Inflammatory macrophage treated with lipopolysaccharide for 4 hours (primary cell): ENCODE data around the gene GOLGA8J.
"Not testable (repeated sequence)": the region's sequence is repeated elsewhere in the genome, so short reads cannot be mapped to it uniquely, and the experiment has no call there.

Experiments used
- DNase-seq: peaks from one replicate; pipeline ENCODE4 v3.0.0-alpha.2; 2020

GOLGA8J gene

DNA sequence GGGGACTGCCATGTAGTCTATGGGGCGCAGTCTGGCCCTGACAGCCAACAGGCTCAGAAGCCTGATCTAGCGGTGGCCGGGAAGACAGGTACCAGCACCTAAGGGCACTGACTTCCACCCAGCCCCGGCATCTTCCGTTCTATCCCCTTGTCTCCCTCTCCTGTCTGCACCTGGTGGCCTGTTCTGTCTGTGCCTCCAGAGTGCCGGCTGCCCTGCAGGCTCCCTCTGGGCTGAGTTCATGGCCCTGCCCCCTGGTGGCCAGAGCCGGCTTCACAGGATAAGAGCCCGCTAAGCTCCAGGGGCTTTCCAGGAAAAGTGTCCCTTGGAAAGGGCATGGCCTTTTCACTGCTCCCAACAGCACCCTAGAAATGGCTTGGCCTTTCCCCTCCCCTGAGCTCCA is 15.1 kb downstream of the GOLGA8J start:
- not testable (repeated sequence) for DNase-seq

DNA sequence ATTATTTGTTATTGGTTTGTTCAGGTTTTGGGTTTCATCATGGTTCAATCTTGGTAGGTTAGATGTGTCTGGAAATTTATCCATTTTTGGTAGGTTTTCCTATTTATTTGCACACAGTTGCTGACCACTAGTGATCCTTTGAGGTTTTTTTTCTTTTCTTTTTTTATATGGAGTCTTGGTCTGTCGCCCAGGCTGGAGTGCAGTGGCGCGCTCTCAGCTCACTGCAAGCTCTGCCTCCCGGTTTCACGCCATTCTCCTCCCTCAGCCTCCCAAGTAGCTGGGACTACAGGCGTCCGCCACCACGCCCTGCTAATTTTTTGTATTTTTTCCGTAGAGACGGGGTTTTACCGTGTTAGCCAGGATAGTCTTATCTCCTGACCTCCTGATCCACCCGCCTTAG is 20.1 kb downstream of the GOLGA8J start:
- not testable (repeated sequence) for DNase-seq

DNA sequence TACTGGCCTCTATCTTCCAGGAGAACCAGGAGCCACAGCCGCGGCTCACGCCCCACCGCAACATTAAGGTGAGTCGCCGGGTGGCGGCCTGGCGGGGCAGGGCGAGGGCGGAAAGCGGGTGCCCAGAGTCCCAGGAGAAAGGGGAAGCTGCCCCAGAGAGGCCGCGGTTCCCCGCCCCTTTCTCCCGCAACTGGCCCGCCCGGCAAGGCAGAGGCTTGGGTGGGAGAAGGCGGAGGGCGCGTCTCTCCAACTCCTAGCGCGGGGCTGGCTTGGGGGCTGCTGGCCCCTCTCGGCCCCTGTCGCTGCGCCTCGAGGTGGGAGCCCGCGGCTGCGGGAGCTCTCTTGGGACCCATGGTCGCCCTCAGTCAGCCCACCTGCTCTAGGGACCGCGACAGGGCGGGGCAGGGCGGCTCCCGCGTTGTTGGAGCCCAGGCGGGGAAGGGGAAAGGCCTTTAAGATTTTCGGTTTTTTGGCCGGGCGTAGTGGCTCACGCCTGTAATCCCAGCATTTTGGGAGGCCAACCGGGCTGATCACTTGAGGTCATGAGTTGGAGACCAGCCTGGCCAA is 21.3 kb downstream of the GOLGA8J start:
- DNase-seq, result not testable (repeated sequence)

DNA sequence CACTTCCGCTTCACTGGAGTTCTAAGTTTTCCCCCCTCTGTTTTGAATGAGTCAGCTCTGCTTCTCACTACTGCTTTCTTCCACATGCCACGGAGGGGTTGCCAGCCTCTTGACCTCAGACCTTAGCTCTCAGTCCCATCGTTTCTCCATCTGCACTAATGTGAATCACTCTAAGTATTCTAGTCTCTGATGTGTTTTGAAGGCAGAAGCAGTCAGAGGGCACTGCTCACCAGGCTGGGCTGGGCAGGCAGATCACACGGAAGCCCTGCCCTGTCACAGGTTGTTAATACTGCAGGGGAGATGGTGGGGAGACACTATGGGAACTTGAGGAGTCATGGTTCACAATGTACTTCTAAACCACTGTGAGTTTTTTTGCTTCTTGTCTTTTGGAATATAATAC is 27.8 kb downstream of the GOLGA8J start:
- not testable (repeated sequence) for DNase-seq

DNA sequence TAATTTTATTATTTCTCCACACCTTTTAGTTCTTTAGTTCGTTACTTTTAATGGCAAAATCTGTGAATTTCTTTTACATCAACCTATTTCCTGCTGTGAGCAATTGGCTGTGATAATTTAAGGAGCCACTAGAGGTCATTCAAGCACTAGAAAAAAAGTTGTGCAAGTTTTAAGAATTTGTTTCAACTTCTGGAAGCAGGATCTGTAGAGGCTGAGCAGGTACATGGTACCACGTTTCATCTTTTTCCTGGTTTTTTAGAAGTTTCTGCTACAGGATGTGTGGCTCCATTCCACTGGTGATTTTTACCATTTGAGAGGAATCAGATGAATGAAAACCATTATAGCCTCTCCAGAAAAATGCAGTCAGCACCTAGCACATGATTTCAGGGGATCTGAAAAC is 47.3 kb downstream of the GOLGA8J start:
- not testable (repeated sequence) for DNase-seq

DNA sequence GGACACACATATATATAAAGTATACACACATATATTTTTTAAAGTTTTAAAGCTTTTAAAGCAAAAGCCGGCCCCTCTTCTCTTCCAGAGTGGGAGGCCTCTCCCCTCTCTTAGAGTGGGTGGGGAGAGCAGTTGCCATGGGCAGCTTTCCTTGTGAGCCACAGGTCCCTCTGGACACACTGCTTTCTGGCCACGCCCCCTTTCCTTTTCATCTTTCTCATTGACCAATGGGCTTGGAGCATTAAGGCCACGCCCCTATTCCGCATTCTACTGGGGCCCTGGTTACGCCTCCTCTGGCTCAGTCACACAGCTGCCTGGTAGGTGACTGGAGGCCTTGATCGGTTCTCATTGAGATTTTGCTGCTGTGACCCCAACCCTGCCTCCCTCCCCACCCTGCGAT is 52.0 kb downstream of the GOLGA8J start, which contains the start of gene GOLGA8T:
Gene GOLGA8T, plus strand, starts transcription at position 301 of the 400 bp plus-strand sequence. Its CDS starts 98 bp downstream, at position 399.
- not testable (repeated sequence) for DNase-seq
